ENCODE data around the gene CCDC146.
"Not testable (repeated sequence)": the region's sequence is repeated elsewhere in the genome, so short reads cannot be mapped to it uniquely, and the experiment has no call there.

- not testable (repeated sequence) for TF ChIP-seq EZH2 (IDR thresholded peaks at IDR 0.05; ENCODE audit: borderline replicate concordance, low read depth, low read length, poor library complexity, severe bottlenecking); CTCF (conservative IDR thresholded peaks at IDR 0.05; ENCODE audit: low read depth, low read length)
These were observed 48.7 kb downstream of the CCDC146 start for GRCh38 chr7:77171073-77171472.

Measured in A673 (cell line).